Breast epithelium (tissue), 4 donors: ENCODE results near the gene HPS3. TPM values are rescaled to one million over a fixed set of nuclear protein-coding genes. Genes with fewer than 3 reads are reported as not detected.

Experiments
- DNase-seq, 2 donors: peaks; one replicate each; pipeline ENCODE4 v3.0.0-alpha.2; 2019; ENCODE audit warnings: low spot score in 2 of 2
- H3K27ac ChIP-seq, 2 donors: fragments of 200-600 bp; sonication (generic) in 1 of 2; one replicate each; pipeline ENCODE4 v1.5.1; 2016 to 2019; ENCODE audit warnings: mild to moderate bottlenecking in 1 of 2
- H3K27me3 ChIP-seq, 2 donors: fragments of 200-600 bp; sonication (generic) in 1 of 2; one replicate each; pipeline versions ENCODE4 v1.5.1 to v1.6.0; 2017 to 2019; ENCODE audit warnings: control low read depth in 1 of 2, mild to moderate bottlenecking in 1 of 2
- H3K36me3 ChIP-seq: fragments of 200-600 bp; one replicate; pipeline ENCODE4 v1.5.1; 2019
- H3K4me1 ChIP-seq, 2 donors: fragments of 200-600 bp; sonication (generic); one replicate each; pipeline ENCODE4 v1.5.1; 2016 to 2019; ENCODE audit warnings: control low read depth in 1 of 2
- H3K4me3 ChIP-seq, 3 donors: fragments of 200-600 bp; sonication (generic); 1 replicate in 2 of 3; 2 replicates in 1 of 3; pipeline ENCODE4 v1.5.1; 2016 to 2019; ENCODE audit warnings: mild to moderate bottlenecking in 3 of 3, moderate library complexity in 2 of 3
- H3K9me3 ChIP-seq, 2 donors: fragments of 200-600 bp; sonication (generic) in 1 of 2; one replicate each; pipeline ENCODE4 v1.5.1; 2016 to 2019; ENCODE audit warnings: control low read depth in 1 of 2
- POLR2A ChIP-seq: fragments of 450-650 bp; IDR thresholded peaks from one replicate; pipeline ENCODE4 v1.6.1; 2016; ENCODE audit warnings: antibody characterized with exemption, mild to moderate bottlenecking, moderate library complexity
- POLR2AphosphoS5 ChIP-seq, 3 donors: sonication (generic); formaldehyde crosslinking; IDR thresholded peaks; one replicate each; pipeline ENCODE4 v1.6.1; 2017; ENCODE audit warnings: antibody characterized with exemption in 3 of 3
- intact Hi-C: fragments of 100-400 bp; cut with DNase I; formaldehyde crosslinking; loops from one replicate; pipeline ENCODE4 v1.15.1; 2023; ENCODE audit warnings: low total_unique reads
- total RNA-seq, 3 donors: library from RNA; depleted of rRNA; stranded (reverse); fragments of >200 nt; gene quantifications; one replicate each; pipeline ENCODE4 v1.1.0, GENCODE V29; 2016
- TF ChIP-seq, protein P1 (sequence below), 3 donors: fragments of 450-650 bp; IDR thresholded peaks; one replicate each; pipeline ENCODE4 v1.5.1; 2016 to 2017; ENCODE audit warnings: antibody characterized with exemption in 3 of 3, mild to moderate bottlenecking in 3 of 3, moderate library complexity in 3 of 3

HPS3 gene
- total RNA-seq, 3 donors from 2014 or later = 14.4 to 27.1 (median 26.2) TPM

DNA sequence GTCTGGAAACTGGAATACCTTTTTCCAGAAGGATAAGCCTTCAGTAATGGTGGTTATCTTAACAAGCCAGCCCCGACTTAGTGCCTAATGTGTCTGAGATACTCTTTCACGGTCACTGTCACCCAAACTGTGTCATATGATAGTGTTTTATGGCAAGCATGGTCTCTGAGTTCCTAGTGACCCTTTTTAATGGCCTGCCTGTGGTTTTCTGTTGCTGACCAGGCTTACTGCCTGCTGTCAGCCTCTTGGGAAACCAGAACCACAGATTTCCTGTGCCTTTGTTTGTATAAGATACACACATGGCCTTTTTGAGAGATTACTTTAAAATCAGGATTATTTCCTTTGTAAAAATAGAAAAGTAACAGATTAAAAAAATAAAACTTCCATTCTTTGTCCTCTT is 22.4 kb downstream of the HPS3 start:
- Histone ChIP-seq H3K36me3 (no peaks in the 10 kb centered on the region), H3K27ac (no peak overlapping the region), H3K9me3 (no peaks in the 10 kb centered on the region), H3K4me1 (no peaks in the 10 kb centered on the region), H3K4me3 (no peak overlapping the region), H3K27me3 (no peaks in the 10 kb centered on the region)
- DNase-seq = no peak
- intact Hi-C loops = no loop called here
- TF ChIP-seq, protein P1, sequence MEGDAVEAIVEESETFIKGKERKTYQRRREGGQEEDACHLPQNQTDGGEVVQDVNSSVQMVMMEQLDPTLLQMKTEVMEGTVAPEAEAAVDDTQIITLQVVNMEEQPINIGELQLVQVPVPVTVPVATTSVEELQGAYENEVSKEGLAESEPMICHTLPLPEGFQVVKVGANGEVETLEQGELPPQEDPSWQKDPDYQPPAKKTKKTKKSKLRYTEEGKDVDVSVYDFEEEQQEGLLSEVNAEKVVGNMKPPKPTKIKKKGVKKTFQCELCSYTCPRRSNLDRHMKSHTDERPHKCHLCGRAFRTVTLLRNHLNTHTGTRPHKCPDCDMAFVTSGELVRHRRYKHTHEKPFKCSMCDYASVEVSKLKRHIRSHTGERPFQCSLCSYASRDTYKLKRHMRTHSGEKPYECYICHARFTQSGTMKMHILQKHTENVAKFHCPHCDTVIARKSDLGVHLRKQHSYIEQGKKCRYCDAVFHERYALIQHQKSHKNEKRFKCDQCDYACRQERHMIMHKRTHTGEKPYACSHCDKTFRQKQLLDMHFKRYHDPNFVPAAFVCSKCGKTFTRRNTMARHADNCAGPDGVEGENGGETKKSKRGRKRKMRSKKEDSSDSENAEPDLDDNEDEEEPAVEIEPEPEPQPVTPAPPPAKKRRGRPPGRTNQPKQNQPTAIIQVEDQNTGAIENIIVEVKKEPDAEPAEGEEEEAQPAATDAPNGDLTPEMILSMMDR (IDR thresholded peaks at IDR 0.05) = no peak
- TF ChIP-seq POLR2AphosphoS5 (IDR thresholded peaks at IDR 0.05) (no peak), POLR2A (no peak)

DNA sequence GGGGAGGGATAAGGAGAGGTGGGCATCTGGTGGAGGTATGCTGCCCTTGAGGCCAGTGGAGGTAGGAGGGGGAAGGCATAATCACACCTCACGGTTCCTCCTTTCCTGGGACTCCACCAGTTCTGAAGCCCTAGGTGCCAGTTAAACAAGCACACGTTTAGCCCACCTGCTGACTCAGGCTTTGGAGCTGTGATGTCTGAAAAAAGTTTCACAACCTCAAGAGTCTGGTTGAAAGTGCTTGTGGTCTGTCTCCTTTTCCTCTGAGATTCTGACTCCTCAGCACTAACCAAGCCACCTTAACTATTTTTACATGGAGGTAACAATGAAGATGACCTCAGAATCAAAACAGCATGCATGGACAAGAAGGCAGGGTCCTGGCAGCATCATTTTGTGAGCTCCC is 23.0 kb downstream of the HPS3 start:
- Histone ChIP-seq H3K27ac (no peak overlapping the region), H3K36me3 (no peaks in the 10 kb centered on the region), H3K27me3 (no peaks in the 10 kb centered on the region), H3K9me3 (no peaks in the 10 kb centered on the region), H3K4me3 (no peak overlapping the region), H3K4me1 (no peaks in the 10 kb centered on the region)
- TF ChIP-seq POLR2AphosphoS5 (IDR thresholded peaks at IDR 0.05) (no peak), POLR2A (no peak)
- TF ChIP-seq, protein P1 (IDR thresholded peaks at IDR 0.05) = no peak
- DNase-seq = no peak
- intact Hi-C loops = no loop called here

DNA sequence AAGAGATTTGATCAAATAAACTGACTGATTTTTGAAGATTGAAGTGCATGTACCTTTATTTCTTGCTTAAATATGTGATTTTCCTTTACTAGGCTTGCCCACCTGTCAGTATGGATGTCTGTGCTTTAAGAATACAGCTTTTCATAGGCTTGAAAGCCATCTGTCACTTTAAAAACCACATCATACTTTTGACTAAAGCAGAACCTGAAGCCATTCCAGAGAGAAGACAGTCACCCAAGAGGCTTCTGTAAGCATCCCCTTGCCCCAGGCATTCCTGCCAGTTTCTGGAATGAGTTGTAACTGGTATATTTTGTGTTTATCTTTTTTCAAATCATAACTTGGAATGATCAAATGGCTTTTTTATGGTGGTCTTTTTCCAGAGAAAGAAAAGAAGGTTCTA is 24.0 kb downstream of the HPS3 start:
- intact Hi-C loops = no loop called here
- DNase-seq = no peak
- Histone ChIP-seq H3K27me3 (no peaks in the 10 kb centered on the region), H3K4me1 (no peaks in the 10 kb centered on the region), H3K36me3 (no peaks in the 10 kb centered on the region), H3K27ac (no peak overlapping the region), H3K4me3 (no peak overlapping the region), H3K9me3 (no peaks in the 10 kb centered on the region)
- TF ChIP-seq POLR2A = no peak
- TF ChIP-seq POLR2AphosphoS5 (IDR thresholded peaks at IDR 0.05) = no peak
- TF ChIP-seq, protein P1 (IDR thresholded peaks at IDR 0.05) = no peak

DNA sequence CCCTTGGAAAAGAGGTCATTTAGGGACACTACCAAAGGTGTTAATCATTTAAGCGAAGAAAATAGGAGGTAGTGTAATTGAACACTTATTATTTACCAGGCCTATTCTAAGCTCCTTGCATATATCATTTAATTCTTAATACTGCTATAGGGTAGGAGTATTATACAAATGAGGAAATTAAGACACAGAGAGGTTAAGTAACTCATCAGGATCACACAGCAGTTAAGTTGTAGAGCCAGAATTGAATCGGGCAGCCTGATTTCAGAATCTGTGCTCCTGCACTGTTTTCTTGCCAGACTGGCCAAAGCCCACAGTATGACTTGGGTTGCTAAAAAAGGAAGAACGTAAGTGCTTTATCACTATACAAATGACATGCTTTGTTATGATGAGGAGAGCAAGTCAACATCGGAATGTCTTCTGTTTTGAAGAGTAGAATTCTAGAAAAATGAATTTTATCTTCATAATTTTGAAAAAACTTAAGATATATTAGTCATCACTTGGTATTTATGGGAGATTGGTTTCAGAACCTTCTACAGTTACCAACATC is 31.4 kb downstream of the HPS3 start:
- intact Hi-C loops = no loop called here
- Histone ChIP-seq H3K4me3 (no peak overlapping the region), H3K36me3 (peaks cover 7% of the 10 kb centered on the region), H3K9me3 (no peaks in the 10 kb centered on the region), H3K27me3 (no peaks in the 10 kb centered on the region), H3K4me1 (no peaks in the 10 kb centered on the region), H3K27ac (no peak overlapping the region)
- no peak for DNase-seq
- no peak for TF ChIP-seq POLR2A
- TF ChIP-seq, protein P1 (IDR thresholded peaks at IDR 0.05) = no peak
- TF ChIP-seq POLR2AphosphoS5 (IDR thresholded peaks at IDR 0.05) = no peak

DNA sequence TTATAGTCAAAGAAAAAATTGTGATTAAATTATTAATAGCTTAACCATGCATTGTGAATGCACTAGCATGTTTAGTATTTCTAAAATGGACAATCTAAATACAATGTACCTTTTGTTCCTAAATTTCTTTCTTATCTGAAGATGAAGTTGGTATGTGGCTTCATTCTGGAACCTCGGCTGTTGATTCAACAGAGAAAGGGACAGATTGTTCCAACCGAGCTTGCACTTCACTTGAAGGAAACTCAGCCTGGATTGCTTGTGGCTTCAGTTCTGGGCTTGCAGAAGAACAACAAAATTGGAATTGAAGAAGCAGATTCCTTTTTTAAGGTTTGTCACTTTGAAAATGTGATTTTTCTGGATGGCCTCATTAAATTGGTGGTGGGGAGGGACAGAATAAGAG is 32.6 kb downstream of the HPS3 start:
- Histone ChIP-seq H3K27me3 (no peaks in the 10 kb centered on the region), H3K36me3 (peaks cover 7% of the 10 kb centered on the region), H3K27ac (no peak overlapping the region), H3K4me3 (no peak overlapping the region), H3K4me1 (no peaks in the 10 kb centered on the region), H3K9me3 (no peaks in the 10 kb centered on the region)
- no peak for TF ChIP-seq POLR2AphosphoS5 (IDR thresholded peaks at IDR 0.05)
- no peak for TF ChIP-seq POLR2A
- TF ChIP-seq, protein P1 (IDR thresholded peaks at IDR 0.05) = no peak
- intact Hi-C loops = no loop called here
- DNase-seq = no peak
